ENCODE data around the gene ATF7IP. TPM values are rescaled to one million over a fixed set of nuclear protein-coding genes. Genes with fewer than 3 reads are reported as not detected.

ATF7IP gene
- total RNA-seq, 3 donors from 2014 or later: 45.4 to 81.2 (median 48.8) TPM

DNA sequence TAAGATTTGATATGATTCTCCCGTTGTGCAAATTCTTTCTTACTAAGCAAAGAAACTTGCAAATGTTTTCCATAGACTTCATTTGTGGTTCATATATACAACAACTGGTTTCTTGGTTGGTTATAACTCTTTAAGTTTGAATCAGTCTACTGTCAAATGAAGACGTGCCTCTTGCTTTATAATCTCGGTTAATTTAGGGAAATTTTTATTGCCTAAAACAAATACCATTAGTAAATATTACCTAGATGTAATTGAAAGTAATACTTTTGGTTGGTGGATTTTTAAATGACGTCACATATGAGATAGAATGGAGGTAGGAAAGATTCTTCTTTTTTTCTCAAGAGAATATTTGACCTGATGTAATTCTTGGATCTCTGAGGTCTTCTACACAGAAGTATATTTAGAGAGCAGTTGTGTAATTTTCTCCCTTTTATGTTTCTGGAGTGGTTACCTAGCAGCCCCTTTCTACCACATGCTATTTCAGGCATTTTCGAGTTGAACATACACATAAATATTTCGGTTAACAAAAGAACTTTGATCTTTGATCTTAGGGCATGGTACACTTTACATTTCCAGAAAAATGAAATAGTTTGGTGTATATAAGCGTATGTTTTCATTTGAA lies 1.7 kb downstream of the ATF7IP start:
- TF ChIP-seq POLR2A (IDR thresholded peaks at IDR 0.05) (no peak), POLR2AphosphoS5 (IDR thresholded peaks at IDR 0.05) (no peak)
- TF ChIP-seq, protein P1, sequence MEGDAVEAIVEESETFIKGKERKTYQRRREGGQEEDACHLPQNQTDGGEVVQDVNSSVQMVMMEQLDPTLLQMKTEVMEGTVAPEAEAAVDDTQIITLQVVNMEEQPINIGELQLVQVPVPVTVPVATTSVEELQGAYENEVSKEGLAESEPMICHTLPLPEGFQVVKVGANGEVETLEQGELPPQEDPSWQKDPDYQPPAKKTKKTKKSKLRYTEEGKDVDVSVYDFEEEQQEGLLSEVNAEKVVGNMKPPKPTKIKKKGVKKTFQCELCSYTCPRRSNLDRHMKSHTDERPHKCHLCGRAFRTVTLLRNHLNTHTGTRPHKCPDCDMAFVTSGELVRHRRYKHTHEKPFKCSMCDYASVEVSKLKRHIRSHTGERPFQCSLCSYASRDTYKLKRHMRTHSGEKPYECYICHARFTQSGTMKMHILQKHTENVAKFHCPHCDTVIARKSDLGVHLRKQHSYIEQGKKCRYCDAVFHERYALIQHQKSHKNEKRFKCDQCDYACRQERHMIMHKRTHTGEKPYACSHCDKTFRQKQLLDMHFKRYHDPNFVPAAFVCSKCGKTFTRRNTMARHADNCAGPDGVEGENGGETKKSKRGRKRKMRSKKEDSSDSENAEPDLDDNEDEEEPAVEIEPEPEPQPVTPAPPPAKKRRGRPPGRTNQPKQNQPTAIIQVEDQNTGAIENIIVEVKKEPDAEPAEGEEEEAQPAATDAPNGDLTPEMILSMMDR (IDR thresholded peaks at IDR 0.05): no peak
- peak overlapping the region; percentile 97 to 99 for H3K27ac ChIP-seq
- no peak for DNase-seq (ENCODE audit: low spot score in 2 of 2)

DNA sequence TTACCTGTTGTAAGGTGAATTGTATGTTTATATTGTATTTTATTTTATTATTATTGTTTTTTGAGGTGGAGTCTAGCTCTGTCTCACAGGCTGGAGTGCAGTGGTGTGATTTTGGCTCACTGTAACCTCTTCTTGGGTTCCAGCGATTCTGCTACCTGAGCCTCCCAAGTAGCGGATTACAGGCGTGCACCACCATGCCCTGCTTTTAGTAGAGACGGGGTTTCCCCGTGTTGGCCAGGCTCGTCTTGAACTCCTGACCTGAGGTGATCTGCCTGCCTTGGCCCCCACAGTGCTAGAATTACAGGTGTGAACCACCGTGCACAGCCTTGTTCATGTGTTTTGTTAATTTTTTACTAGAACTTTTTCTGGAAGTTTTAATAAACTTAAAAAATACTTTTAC lies 3.8 kb downstream of the ATF7IP start:
- DNase-seq (ENCODE audit: low spot score in 2 of 2): no peak
- no peak overlapping the region for H3K4me3 ChIP-seq
- H3K9me3 ChIP-seq: no peaks in the 10 kb centered on the region
- no peak overlapping the region for H3K27ac ChIP-seq
- intact Hi-C loops (cut with DNase I; ENCODE audit: low total_unique reads): loop anchor here (5.0 kb wide), 1 partner anchor 107 kb away; no protein-coding TSS in a partner anchor
- TF ChIP-seq POLR2A (IDR thresholded peaks at IDR 0.05) (no peak), POLR2AphosphoS5 (IDR thresholded peaks at IDR 0.05) (no peak)
- TF ChIP-seq, protein P1 (IDR thresholded peaks at IDR 0.05): no peak
- H3K4me1 ChIP-seq: no peaks in the 10 kb centered on the region
- no peaks in the 10 kb centered on the region for H3K27me3 ChIP-seq
- no peaks in the 10 kb centered on the region for H3K36me3 ChIP-seq

More for the DNA sequence above, 1.7 kb downstream of the ATF7IP start:
- H3K4me3 ChIP-seq: peak overlapping the region; percentile 74 to 75 (median 75)
- no peaks in the 10 kb centered on the region for H3K4me1 ChIP-seq
- no peaks in the 10 kb centered on the region for H3K9me3 ChIP-seq
- H3K27me3 ChIP-seq: no peaks in the 10 kb centered on the region
- intact Hi-C loops (cut with DNase I; ENCODE audit: low total_unique reads): loop anchor here (5.0 kb wide), 1 partner anchor 105 kb away; no protein-coding TSS in a partner anchor
- no peaks in the 10 kb centered on the region for H3K36me3 ChIP-seq

DNA sequence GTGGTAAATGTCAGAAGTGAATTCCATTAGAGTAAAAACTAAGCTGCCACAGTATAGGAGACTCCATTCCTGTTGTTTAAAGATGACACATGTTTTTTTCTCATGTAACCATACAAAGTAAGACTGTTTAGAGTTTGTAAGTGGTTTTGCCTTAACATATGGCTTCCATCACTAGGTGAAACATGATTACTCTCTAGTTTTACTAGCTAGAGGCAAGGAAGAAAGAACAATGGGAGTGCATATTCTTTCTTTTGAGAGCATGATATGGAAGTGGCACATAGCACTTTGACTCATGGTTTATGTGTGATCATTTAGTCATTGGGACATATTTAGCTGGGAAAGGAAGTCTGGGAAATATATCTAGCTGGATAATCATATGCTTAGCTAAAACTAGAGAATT lies 7.7 kb downstream of the ATF7IP start:
- TF ChIP-seq POLR2A (IDR thresholded peaks at IDR 0.05) (no peak), POLR2AphosphoS5 (IDR thresholded peaks at IDR 0.05) (no peak)
- TF ChIP-seq, protein P1 (IDR thresholded peaks at IDR 0.05): no peak
- Histone ChIP-seq H3K36me3 (no peaks in the 10 kb centered on the region), H3K27me3 (no peaks in the 10 kb centered on the region), H3K4me1 (no peaks in the 10 kb centered on the region), H3K4me3 (no peak overlapping the region), H3K27ac (no peak overlapping the region), H3K9me3 (peaks cover 0 to 6% of the 10 kb centered on the region in 2 donors)
- no peak for DNase-seq (ENCODE audit: low spot score in 2 of 2)
- intact Hi-C loops (cut with DNase I; ENCODE audit: low total_unique reads): no loop called here

DNA sequence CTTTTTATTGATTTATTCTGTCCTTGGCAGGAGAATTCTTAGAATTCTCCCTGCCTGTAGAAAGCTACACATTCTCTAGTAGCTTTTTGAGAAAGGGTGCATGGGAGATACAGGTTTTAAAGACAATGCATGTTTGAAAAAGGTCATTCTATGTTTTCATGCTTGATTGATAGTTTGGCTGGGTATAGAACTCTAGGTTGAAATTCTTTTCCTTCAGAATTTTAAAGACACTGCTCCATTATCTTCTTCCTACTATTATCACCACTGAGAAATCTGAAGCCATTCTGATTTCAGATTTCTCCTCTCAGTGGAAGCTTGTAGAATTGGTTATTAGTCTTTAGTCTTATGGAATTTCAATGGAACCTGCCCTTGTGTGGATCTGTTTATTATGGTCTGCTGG lies 14.0 kb downstream of the ATF7IP start:
- Histone ChIP-seq H3K27me3 (no peaks in the 10 kb centered on the region), H3K4me1 (peaks cover 0 to 6% of the 10 kb centered on the region in 2 donors), H3K9me3 (peaks cover 13 to 22% of the 10 kb centered on the region in 2 donors), H3K4me3 (no peak overlapping the region), H3K36me3 (no peaks in the 10 kb centered on the region), H3K27ac (no peak overlapping the region)
- intact Hi-C loops (cut with DNase I; ENCODE audit: low total_unique reads): no loop called here
- no peak for DNase-seq (ENCODE audit: low spot score in 2 of 2)
- TF ChIP-seq POLR2A (IDR thresholded peaks at IDR 0.05) (no peak), POLR2AphosphoS5 (IDR thresholded peaks at IDR 0.05) (no peak)
- TF ChIP-seq, protein P1 (IDR thresholded peaks at IDR 0.05): no peak

DNA sequence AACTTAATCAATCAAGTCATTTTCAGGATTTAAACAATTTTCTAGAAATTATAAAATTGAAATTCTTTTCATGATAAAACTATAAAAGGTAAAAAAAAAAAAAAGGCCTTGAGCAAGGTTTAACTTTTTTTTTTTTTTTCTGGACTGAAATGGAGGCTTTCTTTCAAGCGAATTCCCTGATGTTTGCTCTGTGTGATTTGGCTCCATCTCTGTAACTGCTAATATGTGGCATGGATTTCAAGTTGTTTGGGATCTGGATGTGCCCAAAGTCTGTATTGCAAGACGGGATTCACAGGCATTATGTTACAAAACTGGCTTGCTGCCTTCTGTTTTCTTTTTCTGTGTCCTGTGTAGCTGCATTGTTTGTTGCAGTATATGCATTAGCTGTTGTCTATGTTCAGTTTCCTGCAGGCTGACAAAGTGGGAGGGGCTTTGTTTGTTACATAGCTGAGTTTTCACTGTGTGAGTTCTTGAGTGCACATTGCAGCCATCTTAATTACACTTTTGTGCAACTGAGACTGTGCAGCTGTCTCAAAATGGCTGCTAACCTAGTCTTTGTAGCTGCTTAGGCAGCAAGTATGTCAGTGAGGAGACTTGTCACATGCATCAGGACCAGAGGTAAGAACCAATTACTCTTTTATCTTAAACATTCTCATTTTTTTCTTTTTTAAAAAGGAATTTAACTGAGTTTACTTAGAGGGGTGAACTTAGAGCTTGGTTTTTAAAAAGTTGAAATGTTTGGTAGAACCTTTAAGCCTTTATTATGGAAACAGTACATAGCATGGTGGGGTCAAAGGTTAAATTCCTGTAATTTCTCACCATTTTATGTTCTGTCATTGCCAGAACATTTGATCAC lies 19.5 kb downstream of the ATF7IP start:
- peak in 1 of 2 donors; percentile 35 for DNase-seq (ENCODE audit: low spot score in 2 of 2)
- intact Hi-C loops (cut with DNase I; ENCODE audit: low total_unique reads): no loop called here
- peak overlapping the region in 2 of 3 donors; percentile 16 to 51 for H3K4me3 ChIP-seq
- peak in 1 of 3 donors; percentile 63 for TF ChIP-seq POLR2AphosphoS5 (IDR thresholded peaks at IDR 0.05)
- TF ChIP-seq, protein P1 (IDR thresholded peaks at IDR 0.05): no peak
- H3K27ac ChIP-seq: peak overlapping the region in 1 of 2 donors; percentile 64
- H3K4me1 ChIP-seq: peaks cover 0 to 7% of the 10 kb centered on the region in 2 donors
- peaks cover 0 to 9% of the 10 kb centered on the region in 2 donors for H3K9me3 ChIP-seq
- H3K27me3 ChIP-seq: no peaks in the 10 kb centered on the region
- no peaks in the 10 kb centered on the region for H3K36me3 ChIP-seq
